RWPE2 (cell line): ENCODE measurements around the gene DDI1.
"Not testable (repeated sequence)": the region's sequence is repeated elsewhere in the genome, so short reads cannot be mapped to it uniquely, and the experiment has no call there.

Source experiments
- ATAC-seq: fragments of 200-7000 bp; cut with Tn5 transposase; 3 replicates; pipeline ENCODE4 v1.9.1; 2021; ENCODE audit warnings: low read depth
- DNase-seq: peaks from one replicate; pipeline ENCODE4 v3.0.0-alpha.2; 2020; ENCODE audit warnings: low spot score
- H3K27ac ChIP-seq: fragments of 450-650 bp; 2 replicates; pipeline ENCODE4 v1.5.1; 2017; ENCODE audit warnings: mild to moderate bottlenecking; ENCODE audit not compliant: poor library complexity, severe bottlenecking
- H3K27me3 ChIP-seq: fragments of 250-450 bp; sonication (Bioruptor Pico); 2 replicates; pipeline ENCODE4 v1.5.1; 2021; ENCODE audit warnings: mild to moderate bottlenecking, moderate library complexity; ENCODE audit not compliant: insufficient read depth, poor library complexity, severe bottlenecking
- H3K36me3 ChIP-seq: fragments of 250-450 bp; sonication (Bioruptor Pico); 2 replicates; pipeline ENCODE4 v1.5.1; 2020; ENCODE audit warnings: low read depth, mild to moderate bottlenecking, moderate library complexity
- H3K4me1 ChIP-seq: fragments of 250-450 bp; sonication (Bioruptor Pico); 2 replicates; pipeline ENCODE4 v1.5.1; 2021; ENCODE audit warnings: mild to moderate bottlenecking, moderate library complexity; ENCODE audit not compliant: insufficient read depth, poor library complexity, severe bottlenecking
- H3K4me3 ChIP-seq: fragments of 250-450 bp; sonication (Bioruptor Pico); 2 replicates; pipeline ENCODE4 v1.5.1; 2021; ENCODE audit warnings: mild to moderate bottlenecking, moderate library complexity; ENCODE audit not compliant: severe bottlenecking
- H3K9me3 ChIP-seq: fragments of 250-450 bp; sonication (Bioruptor Pico); 2 replicates; pipeline ENCODE4 v1.5.1; 2021; ENCODE audit warnings: mild to moderate bottlenecking, moderate library complexity; ENCODE audit not compliant: severe bottlenecking
- TF ChIP-seq, protein P1 (sequence below): fragments of 450-650 bp; IDR thresholded peaks from one replicate; pipeline ENCODE4 v1.5.1; 2017; ENCODE audit warnings: mild to moderate bottlenecking, moderate library complexity; ENCODE audit not compliant: poor library complexity, severe bottlenecking

The DDI1 gene

DNA sequence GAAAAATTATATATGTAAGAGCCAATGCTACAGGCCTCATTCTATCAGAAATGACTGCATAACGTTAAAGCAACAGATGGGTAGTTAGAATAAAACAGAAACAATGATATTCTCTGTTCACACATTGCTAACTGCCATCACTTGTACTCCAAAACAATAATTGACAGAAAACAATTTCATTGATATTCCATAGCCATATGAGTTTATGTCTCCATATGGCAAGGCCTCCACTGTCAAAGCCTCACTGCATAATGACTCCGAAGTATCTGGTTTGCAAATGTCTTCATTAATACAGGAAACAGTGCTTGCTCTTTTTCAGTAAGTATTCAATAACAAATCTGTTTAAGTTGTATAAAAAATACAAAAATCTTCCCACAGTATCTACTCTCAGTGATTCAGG, 9.9 kb downstream of the DDI1 start:
- DNase-seq (no peak), ATAC-seq (no peak)
- Histone ChIP-seq H3K27ac (no peak overlapping the region), H3K4me3 (no peak overlapping the region), H3K36me3 (no peaks in the 10 kb centered on the region), H3K4me1 (no peaks in the 10 kb centered on the region), H3K9me3 (no peaks in the 10 kb centered on the region), H3K27me3 (no peaks in the 10 kb centered on the region)
- TF ChIP-seq, protein P1, sequence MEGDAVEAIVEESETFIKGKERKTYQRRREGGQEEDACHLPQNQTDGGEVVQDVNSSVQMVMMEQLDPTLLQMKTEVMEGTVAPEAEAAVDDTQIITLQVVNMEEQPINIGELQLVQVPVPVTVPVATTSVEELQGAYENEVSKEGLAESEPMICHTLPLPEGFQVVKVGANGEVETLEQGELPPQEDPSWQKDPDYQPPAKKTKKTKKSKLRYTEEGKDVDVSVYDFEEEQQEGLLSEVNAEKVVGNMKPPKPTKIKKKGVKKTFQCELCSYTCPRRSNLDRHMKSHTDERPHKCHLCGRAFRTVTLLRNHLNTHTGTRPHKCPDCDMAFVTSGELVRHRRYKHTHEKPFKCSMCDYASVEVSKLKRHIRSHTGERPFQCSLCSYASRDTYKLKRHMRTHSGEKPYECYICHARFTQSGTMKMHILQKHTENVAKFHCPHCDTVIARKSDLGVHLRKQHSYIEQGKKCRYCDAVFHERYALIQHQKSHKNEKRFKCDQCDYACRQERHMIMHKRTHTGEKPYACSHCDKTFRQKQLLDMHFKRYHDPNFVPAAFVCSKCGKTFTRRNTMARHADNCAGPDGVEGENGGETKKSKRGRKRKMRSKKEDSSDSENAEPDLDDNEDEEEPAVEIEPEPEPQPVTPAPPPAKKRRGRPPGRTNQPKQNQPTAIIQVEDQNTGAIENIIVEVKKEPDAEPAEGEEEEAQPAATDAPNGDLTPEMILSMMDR, result no peak

DNA sequence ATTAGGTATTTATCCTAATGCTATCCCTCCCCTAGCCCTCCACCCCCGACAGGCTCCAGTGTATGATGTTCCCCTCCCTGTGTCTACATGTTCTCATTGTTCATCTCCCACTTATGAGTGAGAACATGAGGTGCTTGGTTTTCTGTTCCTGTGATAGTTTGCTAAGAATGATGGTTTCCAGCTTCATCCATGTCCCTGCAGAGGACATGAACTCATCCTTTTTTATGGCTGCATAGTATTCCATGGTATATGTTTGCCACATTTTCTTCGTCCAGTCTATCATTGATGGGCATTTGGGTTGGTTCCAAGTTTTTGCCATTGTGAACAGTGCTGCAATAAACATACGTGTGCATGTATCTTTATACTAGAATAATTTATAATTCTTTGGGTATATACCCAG, 10.4 kb downstream of the DDI1 start:
- not testable (repeated sequence) for H3K27ac ChIP-seq, H3K4me3 ChIP-seq, H3K4me1 ChIP-seq, H3K27me3 ChIP-seq, H3K9me3 ChIP-seq, ATAC-seq, DNase-seq, H3K36me3 ChIP-seq

DNA sequence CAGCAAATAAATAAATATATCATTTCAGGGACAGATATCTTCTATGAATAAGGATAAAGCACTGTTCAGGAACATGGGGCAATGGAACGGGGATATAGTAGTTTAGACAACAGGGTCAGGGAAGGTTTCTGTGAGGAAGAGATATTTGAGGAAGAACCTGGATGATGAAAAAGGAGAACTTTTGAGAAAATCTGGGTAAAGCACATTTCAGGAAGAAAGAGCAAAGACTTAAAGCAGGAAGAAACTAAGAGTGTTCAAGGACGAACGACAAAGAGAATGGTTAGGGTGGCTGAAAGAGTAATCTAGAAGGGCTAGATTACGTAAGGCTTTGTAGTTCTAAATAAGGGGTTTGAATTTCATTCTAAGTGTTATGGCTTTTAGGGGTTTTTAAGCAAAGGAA, 12.7 kb downstream of the DDI1 start:
- no peak for ATAC-seq
- Histone ChIP-seq H3K9me3 (no peaks in the 10 kb centered on the region), H3K27ac (no peak overlapping the region), H3K36me3 (no peaks in the 10 kb centered on the region), H3K4me3 (no peak overlapping the region), H3K27me3 (no peaks in the 10 kb centered on the region), H3K4me1 (no peaks in the 10 kb centered on the region)
- no peak for DNase-seq
- TF ChIP-seq, protein P1, result no peak

GRCh38 chr11:104051778-104052177, 15.3 kb downstream of the DDI1 start:
- Histone ChIP-seq H3K4me3 (no peak overlapping the region), H3K4me1 (no peaks in the 10 kb centered on the region), H3K36me3 (no peaks in the 10 kb centered on the region), H3K27me3 (no peaks in the 10 kb centered on the region), H3K9me3 (no peaks in the 10 kb centered on the region), H3K27ac (no peak overlapping the region)
- DNase-seq, result no peak
- TF ChIP-seq, protein P1, result no peak
- 0 out of 3 replicates have a peak, but pooled peaks have one; percentile 23 for ATAC-seq

- Histone ChIP-seq H3K4me1 (no peaks in the 10 kb centered on the region), H3K27ac (no peak overlapping the region), H3K4me3 (no peak overlapping the region), H3K9me3 (no peaks in the 10 kb centered on the region), H3K36me3 (no peaks in the 10 kb centered on the region), H3K27me3 (no peaks in the 10 kb centered on the region)
- DNase-seq (no peak), ATAC-seq (no peak)
- TF ChIP-seq, protein P1, result no peak
Measured at GRCh38 chr11:104053743-104054478, 17.5 kb downstream of the DDI1 start.
